ENCODE results near the gene DOCK6. TPM values are rescaled to one million over a fixed set of nuclear protein-coding genes. Genes with fewer than 3 reads are reported as not detected.

Gene DOCK6
- total and polyA plus RNA-seq, 2 experiments from 2014 or later: 12.2 to 75.6 TPM

DNA sequence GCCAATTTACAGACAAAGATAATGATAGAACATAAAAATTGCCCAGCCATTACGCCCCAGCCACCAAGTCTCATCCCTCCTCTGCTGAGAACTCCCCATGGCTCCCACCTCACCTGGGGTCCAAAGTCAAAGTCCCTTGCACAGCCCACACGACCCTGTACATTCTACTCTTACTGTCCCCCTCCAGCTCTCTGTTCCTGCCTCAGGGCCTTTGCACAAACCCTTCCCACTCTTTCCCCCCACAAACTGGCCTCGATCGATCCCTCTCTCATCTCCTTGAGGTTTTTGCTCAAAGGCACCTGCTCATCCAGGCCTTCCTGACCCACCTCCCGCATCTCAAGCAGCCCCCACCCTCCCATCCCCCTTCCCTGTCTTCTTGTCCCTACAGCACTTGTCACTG, 1.3 kb downstream of the DOCK6 start:
- Histone ChIP-seq H3K27me3 (no peaks in the 10 kb centered on the region), H3K4me1 (ENCODE audit: low read depth) (no peaks in the 10 kb centered on the region), H3K9me3 (ENCODE audit: low read depth) (no peaks in the 10 kb centered on the region), H3K4me3 (no peak overlapping the region), H3K36me3 (no peaks in the 10 kb centered on the region), H3K27ac (no peak overlapping the region)
- TF ChIP-seq, protein P1, sequence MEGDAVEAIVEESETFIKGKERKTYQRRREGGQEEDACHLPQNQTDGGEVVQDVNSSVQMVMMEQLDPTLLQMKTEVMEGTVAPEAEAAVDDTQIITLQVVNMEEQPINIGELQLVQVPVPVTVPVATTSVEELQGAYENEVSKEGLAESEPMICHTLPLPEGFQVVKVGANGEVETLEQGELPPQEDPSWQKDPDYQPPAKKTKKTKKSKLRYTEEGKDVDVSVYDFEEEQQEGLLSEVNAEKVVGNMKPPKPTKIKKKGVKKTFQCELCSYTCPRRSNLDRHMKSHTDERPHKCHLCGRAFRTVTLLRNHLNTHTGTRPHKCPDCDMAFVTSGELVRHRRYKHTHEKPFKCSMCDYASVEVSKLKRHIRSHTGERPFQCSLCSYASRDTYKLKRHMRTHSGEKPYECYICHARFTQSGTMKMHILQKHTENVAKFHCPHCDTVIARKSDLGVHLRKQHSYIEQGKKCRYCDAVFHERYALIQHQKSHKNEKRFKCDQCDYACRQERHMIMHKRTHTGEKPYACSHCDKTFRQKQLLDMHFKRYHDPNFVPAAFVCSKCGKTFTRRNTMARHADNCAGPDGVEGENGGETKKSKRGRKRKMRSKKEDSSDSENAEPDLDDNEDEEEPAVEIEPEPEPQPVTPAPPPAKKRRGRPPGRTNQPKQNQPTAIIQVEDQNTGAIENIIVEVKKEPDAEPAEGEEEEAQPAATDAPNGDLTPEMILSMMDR (IDR thresholded peaks at IDR 0.05; ENCODE audit: low read depth, low read length): no peak
- no peak for DNase-seq (ENCODE audit: low read depth in 1 of 2, low spot score in 1 of 2)

DNA sequence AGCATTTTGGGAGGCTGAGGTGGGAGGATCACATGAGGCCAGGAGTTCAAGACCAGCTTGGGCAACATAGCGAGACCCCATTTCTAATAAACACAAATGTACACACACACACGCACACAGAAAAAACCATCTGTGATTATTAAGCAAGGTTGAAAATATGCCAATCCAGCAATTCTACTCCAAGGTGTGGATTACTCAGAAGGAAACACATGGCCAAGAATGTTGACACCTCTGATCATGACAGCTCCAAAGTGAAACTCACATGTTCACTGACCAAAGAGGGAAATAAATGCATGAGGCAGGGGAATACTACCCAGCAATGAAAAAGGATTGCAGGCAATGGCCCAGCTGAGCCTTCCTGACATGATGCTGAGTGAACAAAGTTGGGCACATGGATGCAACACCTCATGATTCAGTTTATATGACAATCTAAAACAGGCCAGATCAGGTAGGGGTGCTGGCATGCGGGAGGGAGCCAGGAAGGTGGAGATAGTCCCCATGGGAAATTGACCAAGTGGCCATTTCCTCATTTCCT, 4.4 kb downstream of the DOCK6 start:
- H3K4me1 ChIP-seq (ENCODE audit: low read depth): no peaks in the 10 kb centered on the region
- peak in 1 of 2 donors; percentile 9 for DNase-seq (ENCODE audit: low read depth in 1 of 2, low spot score in 1 of 2)
- TF ChIP-seq, protein P1 (IDR thresholded peaks at IDR 0.05; ENCODE audit: low read depth, low read length): no peak

DNA sequence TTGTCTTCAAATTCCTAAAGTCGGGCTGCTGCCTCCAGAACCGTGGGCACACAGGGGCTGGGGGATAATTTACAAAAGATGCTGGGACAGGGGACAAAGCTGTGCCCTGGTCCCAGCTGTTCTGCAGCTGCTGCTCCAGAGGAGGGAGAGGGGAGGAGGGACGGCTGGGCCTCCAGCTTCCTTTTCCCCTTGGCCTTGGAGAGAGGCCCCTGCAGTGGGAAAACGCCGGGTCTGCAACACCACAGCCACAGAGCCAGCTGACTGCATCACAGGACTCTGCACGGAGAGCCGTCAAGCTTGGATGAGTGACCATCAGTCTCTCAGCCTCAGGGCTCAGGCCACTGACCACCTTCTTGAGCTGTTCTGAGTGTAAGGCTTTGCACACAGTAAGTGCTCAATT, 6.1 kb downstream of the DOCK6 start:
- H3K4me1 ChIP-seq (ENCODE audit: low read depth): no peaks in the 10 kb centered on the region
- H3K27ac ChIP-seq: no peak overlapping the region
- H3K27me3 ChIP-seq: no peaks in the 10 kb centered on the region
- no peak overlapping the region for H3K4me3 ChIP-seq
- DNase-seq (ENCODE audit: low read depth in 1 of 2, low spot score in 1 of 2): peak in 1 of 2 donors; percentile 45
- H3K9me3 ChIP-seq (ENCODE audit: low read depth): no peaks in the 10 kb centered on the region
- no peaks in the 10 kb centered on the region for H3K36me3 ChIP-seq
- TF ChIP-seq, protein P1 (IDR thresholded peaks at IDR 0.05; ENCODE audit: low read depth, low read length): no peak

More for the DNA sequence above, 4.4 kb downstream of the DOCK6 start:
- Histone ChIP-seq H3K9me3 (ENCODE audit: low read depth) (no peaks in the 10 kb centered on the region), H3K27me3 (no peaks in the 10 kb centered on the region), H3K27ac (no peak overlapping the region), H3K4me3 (no peak overlapping the region), H3K36me3 (no peaks in the 10 kb centered on the region)

DNA sequence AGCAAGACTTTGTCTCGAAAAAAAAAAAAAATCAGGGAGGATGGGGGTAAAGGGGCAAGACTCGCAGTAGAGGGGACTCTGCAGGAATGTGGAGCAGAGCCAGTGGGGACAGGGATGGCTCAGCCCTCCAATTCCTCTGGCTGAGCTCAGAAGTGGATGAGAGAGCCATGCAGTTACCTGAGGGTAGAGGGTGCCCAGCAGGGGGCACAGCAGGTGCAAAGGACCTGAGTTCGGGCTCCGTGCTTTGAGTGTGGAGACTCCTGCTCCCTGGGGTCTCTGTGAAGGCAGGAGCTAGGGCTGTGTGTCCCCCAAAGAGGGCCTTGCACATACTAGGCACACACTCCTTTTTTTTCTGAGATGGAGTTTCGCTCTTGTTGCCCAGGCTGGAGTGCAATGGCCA, 7.7 kb downstream of the DOCK6 start:
- no peaks in the 10 kb centered on the region for H3K4me1 ChIP-seq (ENCODE audit: low read depth)
- no peaks in the 10 kb centered on the region for H3K36me3 ChIP-seq
- H3K27me3 ChIP-seq: no peaks in the 10 kb centered on the region
- no peak overlapping the region for H3K27ac ChIP-seq
- H3K4me3 ChIP-seq: no peak overlapping the region
- H3K9me3 ChIP-seq (ENCODE audit: low read depth): no peaks in the 10 kb centered on the region
- TF ChIP-seq, protein P1 (IDR thresholded peaks at IDR 0.05; ENCODE audit: low read depth, low read length): peak; percentile 15
- DNase-seq (ENCODE audit: low read depth in 1 of 2, low spot score in 1 of 2): no peak

DNA sequence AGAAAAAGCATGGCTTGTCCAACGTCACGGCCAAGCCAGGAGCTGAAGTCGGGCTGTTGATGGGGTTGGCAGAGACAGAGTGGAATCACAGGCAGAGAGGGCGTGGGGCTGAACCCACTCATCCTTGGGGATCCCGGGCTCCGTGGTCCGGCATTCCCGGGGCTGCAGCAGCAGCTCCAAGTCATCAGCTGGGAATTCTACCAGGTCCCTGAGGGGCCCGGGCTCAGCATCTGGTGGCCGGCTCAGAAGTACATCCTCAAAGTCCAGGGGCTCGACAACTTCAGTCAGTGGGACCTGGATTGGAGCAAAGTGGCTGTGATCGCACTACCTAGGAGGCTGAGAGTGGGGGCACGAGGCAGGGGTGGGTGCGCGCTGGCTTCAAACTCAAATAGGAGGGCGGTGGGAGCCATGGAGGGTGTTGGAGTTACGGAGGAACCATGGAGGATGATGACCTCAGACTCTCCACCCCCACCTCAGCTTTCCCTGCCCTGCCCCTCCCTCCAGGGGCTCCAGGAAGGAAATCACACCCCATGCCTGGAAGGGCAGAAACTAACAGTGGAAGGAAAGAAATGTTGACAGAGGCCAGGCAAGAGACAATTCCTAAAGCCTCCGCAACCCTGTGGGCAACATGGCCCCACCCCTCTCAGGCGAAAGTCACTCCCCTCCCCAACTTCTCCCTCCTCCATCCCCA, 9.5 kb downstream of the DOCK6 start:
- Histone ChIP-seq H3K27ac (no peak overlapping the region), H3K4me1 (ENCODE audit: low read depth) (no peaks in the 10 kb centered on the region), H3K36me3 (no peaks in the 10 kb centered on the region), H3K27me3 (no peaks in the 10 kb centered on the region), H3K4me3 (no peak overlapping the region), H3K9me3 (ENCODE audit: low read depth) (no peaks in the 10 kb centered on the region)
- TF ChIP-seq, protein P1 (IDR thresholded peaks at IDR 0.05; ENCODE audit: low read depth, low read length): no peak
- DNase-seq (ENCODE audit: low read depth in 1 of 2, low spot score in 1 of 2): no peak

Measured in cardiac muscle cell (in vitro differentiated cells and primary cell).